ENCODE results near the gene MCM3AP. TPM values are rescaled to one million over a fixed set of nuclear protein-coding genes. Genes with fewer than 3 reads are reported as not detected.

MCM3AP gene
- total and polyA plus RNA-seq, 9 of the 15 experiments (the other 6 are each of a cell fraction or from before 2014, with no cell fraction given) = 6.5 to 179 (median 69.6) TPM

- TF ChIP-seq ZNF584 (CRISPR knock-in tag; IDR thresholded peaks at IDR 0.05; ENCODE audit: low read depth) = no peak
- no peak for TF ChIP-seq ZNF24 (IDR thresholded peaks at IDR 0.05)
- TF ChIP-seq PHF8 (IDR thresholded peaks at IDR 0.05; ENCODE audit: borderline replicate concordance, low read length) = no peak
- no peak for TF ChIP-seq ZC3H11A (IDR thresholded peaks at IDR 0.05; ENCODE audit: low read depth, low read length)
- TF ChIP-seq PHB2 (IDR thresholded peaks at IDR 0.05; ENCODE audit: low read depth) = no peak
- no peak for TF ChIP-seq PHTF2 (CRISPR knock-in tag; IDR thresholded peaks at IDR 0.05)
- no peak for TF ChIP-seq L3MBTL2 (IDR thresholded peaks at IDR 0.05)
- no peak for TF ChIP-seq ZNF79 (CRISPR knock-in tag; IDR thresholded peaks at IDR 0.05; ENCODE audit: low read depth)
- no peak for TF ChIP-seq OTX1 (CRISPR knock-in tag; IDR thresholded peaks at IDR 0.05)
- no peak for TF ChIP-seq ZSCAN32 (CRISPR knock-in tag; IDR thresholded peaks at IDR 0.05)
- no peak for TF ChIP-seq FOS (IDR thresholded peaks at IDR 0.05; ENCODE audit: extremely low read depth, insufficient read length)
- TF ChIP-seq, protein P1, sequence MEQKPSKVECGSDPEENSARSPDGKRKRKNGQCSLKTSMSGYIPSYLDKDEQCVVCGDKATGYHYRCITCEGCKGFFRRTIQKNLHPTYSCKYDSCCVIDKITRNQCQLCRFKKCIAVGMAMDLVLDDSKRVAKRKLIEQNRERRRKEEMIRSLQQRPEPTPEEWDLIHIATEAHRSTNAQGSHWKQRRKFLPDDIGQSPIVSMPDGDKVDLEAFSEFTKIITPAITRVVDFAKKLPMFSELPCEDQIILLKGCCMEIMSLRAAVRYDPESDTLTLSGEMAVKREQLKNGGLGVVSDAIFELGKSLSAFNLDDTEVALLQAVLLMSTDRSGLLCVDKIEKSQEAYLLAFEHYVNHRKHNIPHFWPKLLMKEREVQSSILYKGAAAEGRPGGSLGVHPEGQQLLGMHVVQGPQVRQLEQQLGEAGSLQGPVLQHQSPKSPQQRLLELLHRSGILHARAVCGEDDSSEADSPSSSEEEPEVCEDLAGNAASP (IDR thresholded peaks at IDR 0.05) = no peak
- no peak for TF ChIP-seq CEBPG (CRISPR knock-in tag; IDR thresholded peaks at IDR 0.05)
- TF ChIP-seq CEBPG (tag; conservative IDR thresholded peaks at IDR 0.05 in 1 of 2, IDR thresholded peaks at IDR 0.05 in 1 of 2) = no peak
- TF ChIP-seq ZBTB7A (IDR thresholded peaks at IDR 0.05; ENCODE audit: borderline replicate concordance, control insufficient read depth, low read depth, low read length) = peak; percentile 14; the same call in 1 of the 2 replicates
- peak; percentile 54 to 97; a peak in 3 of 4 replicates for TF ChIP-seq SIN3A (IDR thresholded peaks at IDR 0.05; ENCODE audit: borderline replicate concordance in 2 of 2, control insufficient read depth in 1 of 2, low read depth in 2 of 2, low read length in 2 of 2)
- no peak for TF ChIP-seq TCF3 (CRISPR knock-in tag; IDR thresholded peaks at IDR 0.05)
- no peak for TF ChIP-seq ZNF224 (CRISPR knock-in tag; IDR thresholded peaks at IDR 0.05)
- no peak for TF ChIP-seq ZZZ3 (IDR thresholded peaks at IDR 0.05)
- peak; percentile 88 for TF ChIP-seq MXI1 (IDR thresholded peaks at IDR 0.05; ENCODE audit: low read depth, low read length)
- no peak for TF ChIP-seq SETDB1 (IDR thresholded peaks at IDR 0.05; ENCODE audit: low read length)
- TF ChIP-seq BCL6 (CRISPR knock-in tag; IDR thresholded peaks at IDR 0.05) = no peak
- TF ChIP-seq RUNX1 (IDR thresholded peaks at IDR 0.05; ENCODE audit: low read depth) = no peak
- no peak for TF ChIP-seq NFYB (IDR thresholded peaks at IDR 0.05; ENCODE audit: extremely low read depth, insufficient read length)
- TF ChIP-seq ZC3H8 (IDR thresholded peaks at IDR 0.05) = no peak
- no peak for TF ChIP-seq ZNF212 (CRISPR knock-in tag; IDR thresholded peaks at IDR 0.05)
- no peak for TF ChIP-seq SREBF1 (IDR thresholded peaks at IDR 0.05; ENCODE audit: borderline replicate concordance, low read depth, low read length)
Measured at GRCh38 chr21:46189213-46189958, 96.0 kb downstream of the MCM3AP start (continued).

All from K562 (cell line).